COLO668 (cell line): Measurements from ENCODE around the gene CIROP.

Experiments
- DNase-seq: peaks from one replicate; lab custom pipeline; 2025; ENCODE audit not compliant: unreplicated experiment; lab: John Stamatoyannopoulos, UW

Gene CIROP

DNA sequence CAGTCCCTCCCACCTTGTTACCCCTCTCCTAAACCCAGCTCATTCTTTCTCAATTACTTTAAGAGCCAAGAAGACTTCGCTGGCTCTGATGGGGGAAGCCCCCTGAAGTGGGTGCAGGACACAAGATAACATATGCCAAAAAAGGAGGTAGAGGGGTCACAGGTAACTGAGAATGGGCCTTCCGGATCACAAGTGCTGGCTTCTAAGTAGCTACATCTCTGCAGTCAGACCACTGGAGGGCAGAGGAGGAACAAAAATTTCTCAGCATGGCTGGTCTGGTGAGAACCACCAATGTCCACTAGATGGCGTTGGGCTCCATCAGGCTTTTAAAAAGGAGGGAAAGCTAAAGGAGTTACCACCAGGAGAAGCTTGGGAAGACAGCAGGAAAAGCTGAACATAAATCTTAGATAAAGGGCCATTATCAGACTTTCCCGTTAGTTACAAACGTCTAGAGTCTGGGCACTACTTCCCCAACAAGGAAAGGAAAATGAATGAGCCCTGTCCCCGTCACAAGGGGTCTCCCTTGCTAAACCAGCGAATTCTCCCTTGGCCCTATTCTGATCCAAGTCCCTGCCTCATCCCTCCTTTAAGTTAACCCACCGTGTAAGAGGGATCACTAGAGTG lies 35.9 kb downstream of the CIROP start:
- no peak for DNase-seq

DNA sequence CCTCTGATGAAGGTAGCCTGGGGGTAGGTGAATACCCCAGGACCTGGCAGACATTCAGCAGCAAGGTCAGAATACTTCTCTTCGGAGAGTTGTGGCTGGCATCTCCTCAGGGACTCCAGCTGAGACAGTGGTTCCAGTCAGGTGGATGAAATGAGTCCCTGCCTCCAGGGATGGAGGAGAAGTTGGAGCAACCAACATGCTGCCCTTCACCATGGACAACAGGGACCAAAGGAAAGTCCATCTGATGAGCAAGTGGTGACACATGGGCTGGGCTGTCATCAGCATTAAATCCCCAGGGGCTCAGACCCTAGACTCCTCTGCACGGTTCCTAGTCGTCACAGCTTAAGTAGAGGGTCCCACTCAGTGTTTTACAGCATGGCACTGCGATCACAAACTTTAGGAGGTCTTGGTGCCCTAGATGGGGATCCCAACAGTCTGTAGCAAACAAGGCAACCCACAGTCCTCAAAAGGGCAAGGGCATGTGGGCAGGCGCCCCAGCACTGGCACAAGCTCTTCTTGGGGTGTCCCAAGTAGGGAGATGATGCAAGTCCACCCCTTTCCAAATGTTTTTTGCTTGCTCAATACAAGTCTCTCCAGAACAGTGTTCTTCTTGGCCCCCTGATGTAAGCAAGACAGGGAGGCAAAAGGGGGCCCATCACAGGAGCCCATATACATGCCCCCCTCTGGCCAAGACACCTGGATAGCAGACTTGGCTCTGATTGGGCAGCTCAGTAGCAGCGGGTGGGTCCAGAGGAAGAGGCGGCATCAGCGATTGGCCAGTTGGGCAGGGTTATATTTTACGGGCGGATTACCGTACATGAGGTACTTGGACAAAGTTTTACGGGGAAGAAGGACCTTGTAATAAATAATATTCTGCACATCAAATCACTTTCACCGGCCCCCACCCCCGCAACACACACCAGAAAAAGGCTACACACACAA lies 36.7 kb downstream of the CIROP start:
- no peak for DNase-seq

DNA sequence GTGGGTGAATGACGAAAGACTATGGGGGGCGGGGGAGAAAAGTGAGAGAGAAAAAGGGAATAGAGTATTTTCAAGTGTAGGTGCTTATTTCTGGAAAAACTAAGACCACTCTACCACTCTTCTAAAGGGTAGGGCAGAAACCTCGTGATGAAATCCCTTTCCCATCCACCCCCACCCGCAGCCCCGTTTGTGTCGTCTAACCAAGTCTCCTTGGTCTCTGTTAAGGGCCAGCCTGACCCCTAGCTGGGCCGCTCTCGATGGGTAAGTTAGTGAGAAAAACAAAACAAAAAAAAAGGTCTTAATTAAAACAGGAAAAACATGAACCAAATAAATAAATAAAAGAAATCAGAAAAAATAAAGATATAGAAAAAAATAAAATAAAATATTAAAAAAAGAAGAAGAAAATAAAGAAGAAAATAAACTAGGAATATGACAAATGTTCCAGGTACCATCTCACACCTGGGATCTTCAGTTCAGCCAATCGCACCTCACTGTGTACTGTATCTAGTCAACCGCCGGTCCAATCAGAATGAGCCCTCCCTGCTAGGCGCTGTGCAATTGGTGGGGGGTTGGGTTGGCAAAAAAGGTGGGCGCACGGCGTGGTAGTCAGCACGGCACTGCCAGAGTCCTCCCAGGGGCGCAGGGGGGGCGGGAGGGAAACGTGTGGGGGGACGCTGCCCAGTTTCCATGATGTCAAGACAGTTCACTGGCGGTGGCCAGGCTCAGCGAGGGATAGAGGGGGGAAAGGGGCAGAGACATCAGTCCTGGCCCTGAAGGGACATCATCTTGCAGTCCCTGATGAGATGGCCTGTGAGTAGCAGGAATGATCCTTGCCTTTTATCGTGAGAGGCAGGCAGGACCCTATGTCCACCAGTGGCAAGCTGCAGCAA lies 37.7 kb downstream of the CIROP start:
- no peak for DNase-seq

DNA sequence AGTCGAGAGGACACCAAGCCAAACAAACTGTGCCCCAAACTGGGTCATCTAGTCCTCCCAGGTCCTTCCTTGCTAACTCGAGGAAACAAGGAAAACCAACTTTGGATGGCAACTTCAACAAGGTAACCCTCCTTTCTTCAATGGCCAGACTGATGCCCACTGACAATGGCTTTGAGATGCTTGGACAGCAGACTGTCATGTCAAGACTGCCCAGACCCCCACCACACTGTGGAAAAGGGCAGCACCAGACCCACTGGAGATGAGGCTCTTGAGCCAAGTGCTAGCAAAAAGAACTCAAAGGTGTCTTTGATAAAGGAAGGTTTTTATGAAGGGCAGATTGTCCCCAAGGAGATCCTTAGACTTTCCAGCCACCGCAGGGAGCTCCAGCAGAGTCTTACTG lies 38.4 kb downstream of the CIROP start:
- no peak for DNase-seq

DNA sequence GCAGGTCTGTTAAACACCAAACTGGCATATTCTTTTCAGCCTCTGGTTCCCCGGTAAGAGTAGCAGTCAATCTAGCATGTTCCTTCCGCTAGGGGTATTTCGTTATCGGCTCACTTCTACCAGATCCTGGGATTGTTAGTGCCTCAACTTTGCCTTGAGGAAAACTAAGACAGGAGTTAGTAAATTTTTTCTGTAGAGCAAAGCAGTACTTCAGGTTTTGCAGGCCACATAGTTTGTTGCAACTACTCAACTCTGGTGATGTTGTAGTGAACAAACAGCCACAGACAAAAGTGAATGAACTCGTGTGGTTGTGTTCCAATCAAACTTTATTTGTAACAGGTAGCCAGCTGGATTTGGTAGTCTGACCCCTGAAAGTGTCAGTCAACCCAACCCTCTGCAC lies 41.2 kb downstream of the CIROP start:
- DNase-seq = no peak

DNA sequence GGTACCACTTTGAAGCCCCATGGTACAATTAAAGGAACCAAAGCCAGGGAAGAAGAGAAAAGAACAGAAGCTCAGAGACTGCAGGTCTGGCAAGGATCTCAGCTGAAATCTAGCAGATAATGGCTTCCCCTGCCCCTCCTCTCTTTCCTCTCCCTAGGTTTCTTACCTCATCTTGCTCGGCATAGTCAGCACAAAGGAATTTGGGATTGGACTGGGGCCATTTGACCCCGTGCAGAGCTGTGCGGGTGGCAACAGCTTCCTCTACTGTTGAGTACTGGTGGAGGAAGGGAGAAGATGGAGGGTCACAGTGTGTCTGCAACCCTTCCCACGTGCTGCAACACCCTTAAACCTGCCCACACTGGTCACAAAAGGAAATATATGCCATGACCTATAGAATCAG lies 42.8 kb downstream of the CIROP start:
- DNase-seq = no peak

DNA sequence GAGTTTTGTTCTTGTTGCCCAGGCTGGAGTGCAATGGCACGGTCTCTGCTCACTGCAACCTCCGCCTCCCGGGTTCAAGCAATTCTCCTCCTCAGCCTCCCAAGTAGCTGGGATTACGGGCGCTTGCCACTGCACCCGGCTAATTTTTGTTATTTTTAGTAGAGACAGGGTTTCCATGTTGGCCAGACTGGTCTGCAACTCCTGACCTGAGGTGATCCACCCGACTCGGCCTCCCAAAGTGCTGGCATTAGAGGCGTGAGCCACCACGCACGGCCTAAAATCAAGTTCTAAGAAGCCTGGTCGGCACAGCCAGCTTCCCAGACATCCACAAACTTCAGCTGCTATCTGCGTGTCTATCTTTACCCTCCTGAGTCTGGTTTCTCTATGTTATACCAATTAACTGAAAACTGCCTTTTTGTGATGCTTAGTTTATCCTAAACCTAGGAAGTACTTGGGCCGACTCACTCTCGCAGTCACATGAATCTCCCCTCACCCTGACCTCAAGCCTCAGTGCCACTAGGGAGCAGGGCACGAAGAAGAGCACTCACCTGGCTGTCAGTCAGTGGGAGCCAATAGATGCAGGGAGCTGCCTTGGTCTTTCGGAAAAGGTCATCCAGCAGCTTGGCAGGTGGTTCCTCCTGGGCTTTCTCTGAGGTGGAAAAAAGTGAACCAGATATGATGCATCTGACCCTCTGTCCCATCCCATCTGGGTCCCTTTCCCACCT lies 44.1 kb downstream of the CIROP start:
- DNase-seq = no peak

DNA sequence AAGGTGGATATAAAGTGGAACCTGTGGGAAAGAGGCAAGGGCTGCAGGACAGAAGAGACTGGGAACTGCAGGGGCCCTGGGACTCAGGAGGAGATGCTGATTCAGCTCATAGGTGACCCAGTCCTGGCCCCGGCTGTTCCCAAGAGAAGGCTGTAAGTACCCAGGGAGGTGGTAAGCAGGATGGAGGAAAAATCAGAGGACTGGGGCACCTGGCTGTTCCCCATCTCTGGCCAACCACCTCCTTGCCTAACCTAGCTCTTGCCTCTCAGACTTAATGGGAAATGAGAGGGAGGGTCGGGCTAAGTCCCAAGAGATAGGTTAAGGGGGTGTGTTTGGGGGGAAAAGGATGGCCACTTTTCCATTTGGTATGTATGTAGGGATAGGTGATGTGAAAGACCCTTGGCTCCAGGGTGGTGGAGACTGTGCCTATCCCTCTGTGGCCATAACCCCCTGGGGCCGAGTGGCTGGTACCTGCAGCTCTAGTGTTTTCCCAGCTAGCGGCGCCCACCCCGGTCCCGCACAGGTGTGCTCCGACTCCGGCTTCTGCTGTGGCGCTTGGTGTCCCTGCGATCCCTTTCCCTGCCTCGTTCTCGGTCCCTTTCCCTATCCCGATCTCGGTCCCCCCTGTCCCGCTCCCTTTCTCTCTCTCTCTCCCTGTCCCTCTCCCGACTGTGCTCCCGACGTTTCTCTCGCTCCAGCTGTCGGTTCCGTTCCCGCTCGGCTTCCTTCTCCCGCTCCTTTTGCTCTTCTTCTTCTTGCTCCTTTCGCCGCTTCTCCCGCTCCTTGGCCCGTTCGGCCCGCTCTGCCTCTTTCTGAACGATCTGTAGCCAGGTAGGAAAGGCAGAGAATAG lies 45.9 kb downstream of the CIROP start:
- no peak for DNase-seq

DNA sequence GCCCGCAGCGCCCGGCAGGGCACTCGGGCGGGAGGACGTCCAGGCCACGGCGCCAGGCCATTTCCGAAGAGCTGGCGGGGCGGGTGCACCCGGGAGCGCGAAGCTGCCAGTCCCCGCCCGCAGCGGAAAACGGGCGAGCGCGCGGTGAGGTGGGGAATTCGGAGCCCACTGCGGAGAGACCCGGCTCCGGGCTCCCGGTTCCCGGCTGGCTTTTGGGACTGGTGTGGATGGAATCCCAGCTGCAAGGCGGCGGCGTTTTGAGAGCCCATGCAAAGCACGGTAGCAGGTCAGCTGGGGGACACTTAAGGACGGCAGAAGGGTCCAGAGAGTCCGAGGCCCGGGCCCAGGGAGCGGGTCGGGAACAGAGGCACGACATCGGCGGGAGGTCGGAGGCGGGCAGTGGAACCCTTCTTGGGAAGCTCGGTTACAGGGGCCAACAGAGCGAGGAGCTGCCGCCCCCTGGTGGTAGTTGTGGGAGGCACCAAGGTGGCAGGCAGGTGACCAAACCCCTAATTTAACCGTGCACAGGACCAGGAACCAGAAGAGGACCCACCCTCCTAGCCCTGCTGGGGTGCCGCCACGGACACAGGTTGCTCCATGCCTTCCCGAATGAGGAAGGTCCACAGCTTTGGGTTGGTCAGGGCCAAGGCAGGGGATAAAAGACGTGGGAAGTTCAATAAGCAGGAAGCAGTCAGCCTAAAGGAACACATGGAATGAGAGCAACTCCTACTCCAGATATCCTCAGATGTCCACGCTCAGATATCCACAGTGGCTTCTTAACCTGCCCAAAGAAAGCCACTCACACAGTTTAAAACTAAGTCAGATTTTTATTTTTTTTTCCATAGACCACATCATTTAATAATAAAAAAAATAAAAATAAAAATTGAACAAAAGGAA lies 46.8 kb downstream of the CIROP start:
- no peak for DNase-seq

DNA sequence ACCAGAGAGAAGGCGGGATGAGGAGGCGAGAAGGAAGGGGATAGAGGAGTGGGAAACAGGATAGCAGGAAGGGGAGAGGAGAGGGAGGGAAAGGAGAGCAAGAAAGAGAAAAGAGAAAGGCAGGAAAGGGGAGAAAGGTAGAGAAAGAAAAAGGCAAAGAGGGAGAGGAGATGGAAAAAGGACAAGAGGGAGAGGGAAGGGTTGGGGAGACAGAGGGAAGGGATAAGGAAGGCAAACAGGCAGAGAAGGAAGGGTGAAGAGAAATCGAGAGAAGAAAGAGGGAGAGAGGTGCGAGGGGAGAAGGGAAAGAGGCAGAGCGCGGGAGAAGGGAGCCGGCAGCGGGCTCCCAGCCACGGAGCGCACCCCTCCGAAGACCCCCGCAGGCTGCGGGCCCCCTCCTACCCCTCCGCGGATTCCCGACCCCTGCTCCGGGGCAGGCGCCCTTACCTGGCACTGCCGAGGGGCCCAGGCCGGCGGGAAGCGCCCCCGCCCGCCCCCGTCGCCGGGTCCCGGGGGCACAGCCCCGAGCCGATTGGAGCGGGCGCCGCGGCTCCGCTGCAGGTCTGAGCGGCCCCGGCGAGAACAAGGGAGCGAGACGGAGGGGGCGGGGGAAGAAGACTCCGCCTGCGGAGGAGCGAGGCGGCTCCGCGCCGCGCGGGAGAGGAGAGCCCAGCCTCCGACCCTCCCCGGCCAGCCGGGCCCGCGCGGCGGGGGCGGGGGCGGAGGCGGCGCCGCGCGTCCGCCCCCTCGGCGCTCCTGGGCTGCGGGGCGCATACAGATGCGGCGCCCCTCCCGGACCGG lies 47.6 kb downstream of the CIROP start, which contains the start of gene CDH24:
Gene CDH24 (minus strand): TSS at position 565 of the 801 bp plus-strand sequence. CDS start 1,787 bp downstream, outside the sequence.
- DNase-seq = no peak

DNA sequence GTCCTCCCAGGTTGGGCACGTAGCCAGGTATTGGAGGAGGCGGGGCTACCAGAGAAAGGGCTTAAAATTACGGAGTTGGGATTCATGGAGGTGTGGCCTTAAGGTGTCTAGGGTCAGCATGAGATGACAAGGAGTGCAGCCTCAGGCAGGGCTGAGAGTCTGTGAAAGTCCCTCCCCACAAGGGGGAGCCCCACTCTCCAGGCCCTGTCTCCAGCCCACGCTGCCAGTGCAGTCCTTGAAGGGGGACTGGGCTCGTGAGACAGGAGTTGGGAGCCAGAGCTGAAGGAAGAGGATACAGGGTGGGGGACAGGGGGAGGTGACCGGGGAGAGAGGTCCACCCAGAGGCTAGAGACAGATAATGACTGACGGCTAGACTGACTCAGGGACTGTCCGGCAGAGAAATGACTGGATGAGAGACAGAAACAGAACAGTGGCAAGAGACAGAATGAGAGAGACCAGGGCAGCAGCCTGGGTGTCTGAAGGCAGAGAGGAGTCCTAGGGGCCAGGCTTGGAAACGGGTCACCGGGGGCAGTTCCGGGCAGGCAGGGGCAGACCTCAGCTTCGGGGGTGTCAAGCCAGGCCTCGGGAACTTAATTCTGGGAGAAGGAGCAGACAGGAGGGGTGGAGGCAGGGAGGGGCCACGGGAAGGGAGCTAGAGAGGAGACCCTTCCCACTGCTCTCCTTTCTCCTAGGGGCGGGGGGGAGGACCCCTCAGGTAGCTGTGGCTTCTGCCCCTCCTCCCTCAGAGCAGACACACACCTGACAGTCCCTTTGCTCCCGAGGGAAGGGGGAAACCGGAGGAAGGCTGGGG lies 48.4 kb downstream of the CIROP start:
- DNase-seq = no peak

DNA sequence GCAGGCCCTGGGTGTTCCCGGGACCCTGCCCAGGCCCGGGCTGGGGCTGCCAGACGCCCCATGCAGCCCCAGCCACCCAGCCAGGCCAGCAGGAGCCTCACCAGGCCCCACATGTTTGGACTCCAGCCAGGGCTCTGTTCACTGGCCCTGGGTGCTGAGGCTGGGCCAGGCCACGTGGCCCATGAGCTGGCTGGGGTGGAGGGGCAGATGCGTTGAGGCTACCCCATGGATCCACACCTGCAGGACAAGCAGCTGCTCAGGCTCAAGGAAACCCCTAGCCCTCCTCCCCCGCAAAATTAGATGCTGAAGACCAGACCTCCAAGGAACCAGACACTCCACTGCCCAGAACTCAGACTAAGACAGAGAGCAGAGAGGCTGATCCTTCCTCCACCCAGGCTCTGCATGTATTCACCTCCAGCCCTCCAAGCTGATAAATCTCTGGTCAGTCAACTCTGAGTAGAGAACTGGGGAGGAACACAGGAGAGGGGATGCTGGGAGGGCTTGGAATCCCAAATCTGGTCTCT lies 49.1 kb downstream of the CIROP start:
- DNase-seq = no peak

DNA sequence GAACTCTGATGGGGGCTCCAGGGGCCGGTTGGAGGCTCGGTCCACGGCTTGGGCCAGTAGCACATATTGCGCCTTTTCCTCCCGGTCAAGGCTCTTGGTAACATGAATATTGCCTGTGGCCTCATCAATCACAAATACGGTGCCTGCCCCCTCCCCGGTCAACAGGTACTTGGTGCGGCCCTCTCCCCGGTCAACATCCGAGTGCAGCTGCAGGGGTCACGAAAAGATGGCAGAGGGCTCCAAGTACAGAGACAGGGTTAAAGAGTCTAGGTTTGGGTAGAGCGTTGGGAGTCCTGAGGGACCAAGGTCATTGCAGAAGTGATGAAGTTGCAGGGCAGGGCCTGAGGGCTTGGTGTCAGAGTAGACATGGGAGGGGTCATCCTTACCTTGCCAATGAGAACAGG lies 49.6 kb downstream of the CIROP start:
- DNase-seq = no peak

DNA sequence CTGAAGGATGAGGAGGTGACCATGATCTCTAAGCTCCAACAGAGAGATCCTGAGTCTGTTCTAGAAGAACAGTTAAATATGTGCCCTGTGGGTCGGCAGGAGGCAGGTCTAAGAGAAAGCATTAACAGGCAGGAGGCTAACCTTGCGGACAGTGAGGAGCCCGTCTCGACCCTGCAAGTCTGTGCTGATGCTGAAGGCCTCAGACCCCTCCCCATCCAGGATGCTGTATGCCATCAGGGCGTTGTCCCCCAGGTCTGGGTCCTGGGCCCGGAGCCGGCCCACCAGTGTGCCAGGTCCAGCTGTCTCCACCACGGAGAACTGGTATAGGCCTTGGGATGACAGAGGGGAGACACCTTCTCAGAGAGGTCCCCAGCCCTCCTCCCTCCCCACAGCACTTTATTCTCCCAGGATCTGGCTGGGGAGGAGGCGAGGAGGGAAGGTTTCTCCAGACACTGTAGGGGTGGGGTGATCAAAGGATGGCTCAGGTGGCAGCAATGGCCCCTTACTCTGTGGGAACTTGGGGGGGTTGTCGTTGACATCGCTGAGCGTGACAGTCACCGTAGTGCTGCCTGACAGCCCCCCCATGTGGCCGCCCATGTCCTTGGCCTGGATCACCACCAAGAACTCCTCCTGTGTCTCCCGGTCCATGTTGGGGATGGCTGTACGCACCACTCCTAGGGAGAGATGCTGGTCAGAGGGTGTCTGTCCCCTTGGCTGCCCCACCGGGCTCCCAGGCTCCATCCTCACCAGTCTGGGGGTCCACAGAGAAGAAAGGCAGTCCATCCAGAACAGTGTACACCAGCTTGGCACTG lies 50.6 kb downstream of the CIROP start:
- DNase-seq = no peak

DNA sequence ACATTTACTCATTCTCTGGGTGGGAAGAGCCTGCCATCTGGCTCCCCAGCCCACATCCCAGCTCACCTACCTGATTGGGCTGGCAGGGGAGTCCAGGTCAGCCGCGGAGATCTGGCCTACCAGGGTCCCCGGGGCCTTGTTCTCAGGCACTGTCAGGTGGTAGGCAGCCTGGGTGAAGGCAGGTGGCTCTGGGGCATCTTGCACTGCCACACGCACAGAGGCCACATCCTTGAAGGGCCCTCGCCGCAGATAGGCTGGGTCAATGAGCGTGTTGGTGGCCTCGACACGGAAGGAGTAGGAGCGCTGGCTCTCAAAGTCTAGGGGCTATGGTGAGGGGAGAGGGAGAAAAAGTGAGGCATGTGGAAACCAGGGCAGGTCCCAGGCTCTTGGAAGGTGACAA lies 51.4 kb downstream of the CIROP start:
- DNase-seq = no peak

DNA sequence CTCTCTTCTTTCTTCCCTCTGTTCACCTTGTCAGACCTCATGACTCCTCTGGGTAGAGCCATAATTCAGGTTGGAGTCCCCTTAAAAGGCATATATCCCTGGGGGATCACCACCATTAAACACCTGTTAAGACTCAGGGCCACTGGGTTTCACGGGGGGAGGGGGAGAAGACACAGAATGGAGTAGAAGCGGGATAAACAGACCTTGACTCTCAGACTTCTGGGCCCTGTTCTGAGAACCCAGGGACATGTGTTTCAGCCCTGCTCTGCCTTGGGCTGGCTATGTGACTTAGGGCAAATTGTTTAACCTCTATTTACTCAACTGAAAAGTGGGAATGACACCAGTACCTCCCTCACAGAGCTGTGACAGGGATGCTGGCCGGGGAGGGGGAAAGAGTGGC lies 52.1 kb downstream of the CIROP start:
- no peak for DNase-seq
